Measurements from ENCODE around the gene ZBTB5.

ZBTB5 gene

DNA sequence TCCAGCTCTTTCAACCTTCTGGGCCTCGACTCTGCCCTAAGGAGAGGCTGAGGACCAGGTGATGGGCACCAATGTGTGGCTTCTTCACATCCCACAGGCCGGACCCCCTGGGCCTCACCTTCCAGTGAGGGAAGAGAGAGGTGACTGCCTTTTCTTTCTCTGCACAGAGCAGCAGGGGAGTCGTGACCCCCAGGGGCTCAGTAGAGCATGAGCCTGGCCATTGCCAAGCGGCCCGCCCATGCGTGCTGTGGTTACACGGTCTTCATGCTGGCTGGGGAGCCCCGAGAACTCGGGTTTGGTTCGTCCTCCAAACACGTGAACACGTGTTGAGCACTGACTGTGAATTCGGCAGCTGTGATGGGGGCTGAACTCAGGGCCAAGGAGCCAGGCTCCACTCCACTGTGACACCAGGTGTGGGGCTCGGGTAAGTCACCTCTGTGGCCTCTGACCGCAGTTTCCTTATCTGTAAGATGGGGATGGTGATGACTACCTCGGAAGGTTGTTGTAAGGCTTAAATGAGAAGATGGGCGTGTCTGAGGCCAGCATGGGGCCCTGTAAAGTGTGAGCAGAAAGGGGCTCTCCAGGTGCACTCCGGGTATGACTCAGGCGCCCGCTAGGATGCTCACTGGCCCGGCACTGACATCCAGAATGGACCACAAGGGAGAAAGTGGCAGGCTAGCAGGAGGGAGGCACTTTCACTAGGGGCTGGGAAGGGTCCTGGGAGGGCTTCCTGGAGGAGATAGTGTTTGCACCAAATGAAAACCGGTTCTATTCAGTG is 56.1 kb downstream of the ZBTB5 start:
- TF ChIP-seq, protein P1, sequence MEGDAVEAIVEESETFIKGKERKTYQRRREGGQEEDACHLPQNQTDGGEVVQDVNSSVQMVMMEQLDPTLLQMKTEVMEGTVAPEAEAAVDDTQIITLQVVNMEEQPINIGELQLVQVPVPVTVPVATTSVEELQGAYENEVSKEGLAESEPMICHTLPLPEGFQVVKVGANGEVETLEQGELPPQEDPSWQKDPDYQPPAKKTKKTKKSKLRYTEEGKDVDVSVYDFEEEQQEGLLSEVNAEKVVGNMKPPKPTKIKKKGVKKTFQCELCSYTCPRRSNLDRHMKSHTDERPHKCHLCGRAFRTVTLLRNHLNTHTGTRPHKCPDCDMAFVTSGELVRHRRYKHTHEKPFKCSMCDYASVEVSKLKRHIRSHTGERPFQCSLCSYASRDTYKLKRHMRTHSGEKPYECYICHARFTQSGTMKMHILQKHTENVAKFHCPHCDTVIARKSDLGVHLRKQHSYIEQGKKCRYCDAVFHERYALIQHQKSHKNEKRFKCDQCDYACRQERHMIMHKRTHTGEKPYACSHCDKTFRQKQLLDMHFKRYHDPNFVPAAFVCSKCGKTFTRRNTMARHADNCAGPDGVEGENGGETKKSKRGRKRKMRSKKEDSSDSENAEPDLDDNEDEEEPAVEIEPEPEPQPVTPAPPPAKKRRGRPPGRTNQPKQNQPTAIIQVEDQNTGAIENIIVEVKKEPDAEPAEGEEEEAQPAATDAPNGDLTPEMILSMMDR (conservative IDR thresholded peaks at IDR 0.05; ENCODE audit: low read depth, low read length): no peak
- no peak overlapping the region for H3K4me3 ChIP-seq (ENCODE audit: low read length)
- DNase-seq (ENCODE audit: low read depth): no peak

DNA sequence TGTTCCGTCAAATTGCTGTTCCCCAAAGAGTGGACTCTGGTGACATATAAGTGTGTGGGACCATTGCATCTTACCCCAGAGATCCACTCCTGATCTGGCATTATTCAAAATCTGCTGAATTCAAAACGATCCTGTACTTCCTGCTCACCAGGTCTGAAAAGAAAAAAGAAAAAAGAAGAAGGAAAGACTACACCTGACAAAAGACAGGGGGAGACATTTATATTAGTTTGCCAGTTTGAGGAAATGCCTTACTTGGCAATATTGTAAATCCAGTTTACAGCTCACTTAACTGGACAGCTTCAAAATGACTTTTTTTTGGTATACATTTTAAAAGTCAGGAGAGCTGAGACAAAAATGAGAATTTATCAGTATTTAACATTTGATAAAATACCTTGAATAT is 57.8 kb downstream of the ZBTB5 start:
- DNase-seq (ENCODE audit: low read depth): no peak
- TF ChIP-seq, protein P1 (conservative IDR thresholded peaks at IDR 0.05; ENCODE audit: low read depth, low read length): peak; percentile 52
- no peak overlapping the region for H3K4me3 ChIP-seq (ENCODE audit: low read length)

DNA sequence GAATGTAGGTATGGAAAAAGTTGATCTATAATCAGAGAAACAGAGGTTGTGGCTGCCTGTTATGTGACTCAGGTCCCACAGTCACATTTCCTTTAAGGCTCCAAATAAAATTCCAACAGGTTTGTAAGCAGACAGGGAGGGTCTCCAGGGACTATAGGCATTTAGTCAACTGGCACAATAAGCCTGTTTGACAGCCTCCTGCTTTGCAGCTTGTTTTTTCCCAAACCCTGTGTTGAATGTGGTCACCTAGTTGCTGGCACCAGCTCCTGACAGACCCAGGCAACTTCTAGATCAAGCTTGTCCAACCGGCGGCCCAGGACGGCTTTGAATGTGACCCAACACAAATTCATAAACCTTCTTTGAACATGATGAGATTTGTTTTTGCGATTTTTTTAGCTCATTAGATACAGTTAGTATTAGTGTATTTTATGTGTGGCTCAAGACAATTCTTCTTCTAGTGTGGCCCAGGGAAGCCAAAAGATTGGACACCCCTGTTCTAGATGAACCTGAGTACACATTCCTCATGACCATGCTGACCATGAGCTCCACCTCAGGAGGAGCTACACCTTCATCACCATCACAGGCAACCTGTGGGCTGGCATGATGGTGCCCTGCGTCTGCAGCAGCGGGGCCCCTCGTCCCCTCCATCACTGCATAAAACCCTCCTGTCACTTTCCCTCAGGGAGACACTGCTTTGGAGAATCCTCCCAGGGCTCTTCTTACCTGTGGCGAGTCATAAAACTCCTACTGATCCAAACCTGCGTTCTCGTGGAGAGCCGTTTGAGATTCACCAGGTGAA is 58.4 kb downstream of the ZBTB5 start:
- no peak for DNase-seq (ENCODE audit: low read depth)
- no peak overlapping the region for H3K4me3 ChIP-seq (ENCODE audit: low read length)
- TF ChIP-seq, protein P1 (conservative IDR thresholded peaks at IDR 0.05; ENCODE audit: low read depth, low read length): no peak

GRCh38 chr9:37405764-37406380 is 59.4 kb downstream of the ZBTB5 start:
- TF ChIP-seq, protein P1 (conservative IDR thresholded peaks at IDR 0.05; ENCODE audit: low read depth, low read length): no peak
- no peak for DNase-seq (ENCODE audit: low read depth)
- no peak overlapping the region for H3K4me3 ChIP-seq (ENCODE audit: low read length)

DNA sequence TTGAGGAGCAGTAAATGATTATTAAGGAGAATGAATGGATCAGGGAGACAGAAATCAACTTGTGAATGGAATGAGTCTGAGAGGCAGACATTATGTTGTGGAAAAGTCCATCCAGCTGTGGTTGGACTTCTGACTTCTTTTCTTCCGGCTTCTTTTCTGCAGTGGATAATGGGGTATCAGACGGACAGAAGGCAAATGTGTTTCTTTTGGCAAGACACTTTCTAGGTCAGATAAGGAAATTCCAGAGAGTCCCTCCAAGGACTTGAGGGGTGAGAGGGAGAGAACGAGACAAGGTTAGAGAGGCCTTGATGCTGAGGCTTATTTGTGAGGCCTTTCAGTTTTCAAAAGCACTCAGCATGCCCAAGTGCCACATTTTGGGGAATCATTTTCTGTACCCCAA is 59.9 kb downstream of the ZBTB5 start:
- TF ChIP-seq, protein P1 (conservative IDR thresholded peaks at IDR 0.05; ENCODE audit: low read depth, low read length): no peak
- DNase-seq (ENCODE audit: low read depth): no peak
- H3K4me3 ChIP-seq (ENCODE audit: low read length): no peak overlapping the region

DNA sequence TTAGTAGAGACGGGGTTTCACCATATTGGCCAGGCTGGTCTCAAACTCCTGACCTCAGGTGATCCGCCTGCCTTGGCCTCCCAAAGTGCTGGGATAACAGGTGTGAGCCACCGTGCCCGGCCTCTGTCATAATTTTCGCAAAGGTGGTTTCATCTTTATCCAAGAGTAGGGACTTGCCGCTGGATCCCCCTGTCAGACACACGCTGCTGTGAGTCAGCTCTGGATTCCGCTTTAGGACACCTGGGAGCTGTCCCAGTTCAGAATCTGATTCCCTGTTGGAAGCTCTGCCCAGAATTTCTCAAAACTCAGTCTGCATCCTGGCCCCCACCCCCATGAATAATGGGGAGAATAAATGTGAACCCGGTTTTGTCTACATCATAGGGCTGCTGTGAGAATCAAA is 60.7 kb downstream of the ZBTB5 start:
- TF ChIP-seq, protein P1 (conservative IDR thresholded peaks at IDR 0.05; ENCODE audit: low read depth, low read length): no peak
- no peak for DNase-seq (ENCODE audit: low read depth)
- H3K4me3 ChIP-seq (ENCODE audit: low read length): no peak overlapping the region
